Stimulated activated naive CD4-positive, alpha-beta T cell treated with Interleukin-2 at 50 U/mL for 16 hours (primary cell): ENCODE measurements around the gene ANKRD12.
"Not testable (repeated sequence)": the region's sequence is repeated elsewhere in the genome, so short reads cannot be mapped to it uniquely, and the experiment has no call there.

Experiments
- DNase-seq: peaks from one replicate; lab custom pipeline; 2025; lab: John Stamatoyannopoulos, UW

ANKRD12 gene

DNA sequence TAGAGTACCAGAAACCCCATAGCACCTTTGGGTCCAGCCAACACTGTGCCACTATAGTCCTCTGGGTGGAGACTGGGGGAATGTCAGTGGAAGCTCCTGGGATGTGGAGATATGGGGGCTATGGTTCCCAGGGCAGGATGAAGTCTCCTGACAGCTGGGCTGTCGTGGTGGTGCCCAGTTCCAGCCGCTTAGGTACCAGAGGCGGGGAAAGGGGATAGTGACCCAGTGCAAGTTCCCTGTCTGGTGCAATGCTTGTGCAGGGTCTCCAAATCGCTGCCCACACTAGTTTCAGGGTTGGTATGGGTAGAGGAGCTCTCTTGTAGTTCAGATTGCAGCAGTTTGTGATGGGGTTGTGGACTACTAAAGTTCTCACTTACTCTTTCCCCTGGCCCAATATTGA is 97.9 kb downstream of the ANKRD12 start:
- DNase-seq = no peak

DNA sequence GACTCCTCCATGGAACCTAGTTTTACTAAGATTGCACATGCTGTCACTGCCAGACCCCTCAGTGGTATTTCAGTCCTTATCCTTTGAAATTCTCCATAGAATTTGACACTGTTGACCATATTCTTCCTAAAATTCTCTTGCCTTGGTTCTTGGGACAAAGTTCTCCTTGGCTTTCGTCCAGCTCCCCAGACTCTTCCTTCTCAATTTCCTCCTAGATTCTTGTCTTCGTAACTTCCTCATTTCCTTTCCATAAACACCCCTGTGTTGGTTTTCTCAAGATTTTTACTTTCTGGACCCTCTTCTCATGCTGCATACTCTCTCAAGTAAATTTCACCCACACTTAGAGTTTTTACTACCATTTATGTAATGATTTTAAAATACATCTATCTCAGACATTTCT is 101.4 kb downstream of the ANKRD12 start:
- DNase-seq = no peak

DNA sequence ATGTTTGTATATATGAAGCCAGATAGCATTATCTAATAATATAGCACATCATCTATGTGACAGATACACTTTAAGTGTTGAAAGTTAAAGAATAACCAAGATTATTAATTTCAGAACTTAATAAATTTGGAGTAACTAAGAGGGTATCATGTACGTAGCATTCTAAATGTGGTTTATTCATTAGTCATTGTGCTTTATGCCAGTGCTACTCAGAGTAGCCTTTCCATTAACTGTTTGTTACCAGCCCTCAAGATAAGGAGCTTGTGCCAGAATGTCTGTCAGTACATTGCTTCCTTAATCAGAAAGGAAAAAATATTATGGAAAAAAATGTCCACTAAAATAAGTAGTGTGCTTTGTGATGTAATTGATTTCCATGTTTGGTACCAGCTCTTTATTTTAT is 103.1 kb downstream of the ANKRD12 start:
- no peak for DNase-seq

GRCh38 chr18:9240270-9240669 is 103.7 kb downstream of the ANKRD12 start:
- no peak for DNase-seq

DNA sequence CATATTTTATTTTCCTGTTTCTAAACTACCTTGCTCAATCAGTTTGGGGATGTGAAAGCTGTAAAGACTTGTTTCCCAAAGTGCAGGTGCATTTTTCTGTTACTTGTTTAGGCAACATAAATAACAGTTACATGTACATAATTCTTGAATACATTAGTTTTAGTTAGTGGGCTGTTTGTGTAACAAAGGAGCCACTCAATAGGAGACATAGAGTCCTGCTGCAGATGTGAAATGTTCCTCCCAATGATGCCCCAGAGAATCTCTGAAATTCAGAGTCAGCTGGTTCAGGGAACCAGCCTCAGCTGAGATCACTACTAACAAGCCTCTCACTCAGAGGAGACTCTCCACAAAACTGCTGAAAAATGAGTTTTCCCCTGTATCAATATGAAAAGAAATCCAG is 106.4 kb downstream of the ANKRD12 start:
- no peak for DNase-seq

DNA sequence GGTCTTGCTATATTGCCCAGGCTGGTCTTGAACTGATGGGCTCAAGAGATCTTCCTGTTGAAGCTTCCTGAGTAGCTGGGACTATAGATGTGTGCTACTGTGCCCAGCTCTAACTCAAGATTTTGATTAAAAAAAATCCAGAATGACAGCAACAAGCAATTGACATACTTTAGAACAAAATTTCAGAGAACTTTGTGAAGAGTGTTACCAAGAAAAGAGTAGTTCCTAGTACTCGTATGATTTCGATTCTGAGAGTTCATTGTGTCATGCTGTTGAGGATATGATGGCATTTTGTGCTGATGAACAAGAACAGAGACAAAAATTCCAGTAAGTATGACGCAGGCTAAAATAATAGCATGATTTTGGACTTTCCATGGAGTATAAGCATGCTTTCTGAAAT is 107.8 kb downstream of the ANKRD12 start:
- DNase-seq = no peak

DNA sequence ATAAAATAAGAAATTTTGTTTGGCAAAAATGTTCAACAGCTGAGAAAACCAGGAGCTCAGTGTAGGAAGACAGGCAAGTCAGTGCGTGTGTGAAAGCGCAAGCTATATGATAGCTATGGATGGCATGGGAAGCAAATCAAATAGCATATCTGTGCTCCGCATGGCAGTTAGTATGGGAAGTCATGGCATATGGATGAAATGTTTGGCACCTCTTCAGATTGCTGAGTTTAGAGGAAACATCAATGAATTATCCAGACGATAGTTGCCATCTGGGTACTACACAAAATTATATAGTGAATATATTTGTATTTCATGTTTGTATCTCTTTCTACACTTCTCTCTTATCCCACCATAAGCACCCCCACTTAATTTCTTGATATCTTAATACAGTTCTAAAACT is 112.1 kb downstream of the ANKRD12 start:
- DNase-seq = no peak

- no peak for DNase-seq
These were observed 112.7 kb downstream of the ANKRD12 start for GRCh38 chr18:9249254-9249653.

GRCh38 chr18:9259173-9259572 is 122.6 kb downstream of the ANKRD12 start:
- no peak for DNase-seq

DNA sequence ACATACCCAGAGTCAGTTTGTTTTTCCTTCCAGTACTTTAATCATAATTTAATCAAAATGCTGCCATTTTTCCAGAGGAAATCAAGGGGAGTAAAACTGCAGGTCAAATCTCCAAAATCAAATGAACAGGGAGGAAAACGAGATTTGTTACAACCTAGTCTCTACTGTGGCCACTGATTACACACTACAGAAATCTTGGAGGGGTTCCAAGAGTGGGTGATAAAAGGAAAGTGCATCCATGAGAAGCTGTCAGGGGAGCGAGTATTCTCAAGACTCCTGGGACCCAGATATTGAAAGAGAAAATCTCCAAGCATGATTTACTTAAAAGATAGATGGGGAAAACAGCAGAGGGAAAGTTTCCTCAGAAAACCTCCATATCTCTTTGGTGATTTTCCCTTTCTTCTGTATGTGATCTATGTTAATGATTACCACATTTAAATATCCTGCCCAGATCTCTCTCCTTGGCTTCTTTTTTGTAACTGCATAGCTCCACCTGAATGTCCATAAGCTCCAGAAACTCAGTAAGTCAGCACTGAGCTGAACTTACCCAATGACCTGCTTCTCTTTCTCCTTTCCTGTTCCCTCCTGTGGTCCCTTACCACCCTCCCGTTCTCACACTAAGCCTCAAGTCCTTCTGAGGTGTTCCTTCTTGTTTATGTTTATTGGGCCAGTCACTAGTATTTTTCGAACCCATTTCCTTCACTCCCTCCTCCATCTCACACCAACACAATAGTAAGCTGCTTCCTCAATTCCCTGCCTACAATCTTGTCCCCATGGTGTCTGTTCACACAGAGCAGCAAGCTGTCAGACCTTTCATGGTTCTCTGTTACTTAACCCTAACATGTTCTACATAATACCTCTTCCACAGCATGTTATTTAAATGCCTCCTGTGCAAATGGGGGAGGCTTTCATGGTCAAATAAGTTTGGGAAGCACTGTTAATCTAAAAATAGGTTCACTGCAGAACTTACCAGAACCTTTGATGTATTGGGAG is 124.1 kb downstream of the ANKRD12 start:
- no peak for DNase-seq

GRCh38 chr18:9263264-9263663 is 126.7 kb downstream of the ANKRD12 start:
- no peak for DNase-seq

DNA sequence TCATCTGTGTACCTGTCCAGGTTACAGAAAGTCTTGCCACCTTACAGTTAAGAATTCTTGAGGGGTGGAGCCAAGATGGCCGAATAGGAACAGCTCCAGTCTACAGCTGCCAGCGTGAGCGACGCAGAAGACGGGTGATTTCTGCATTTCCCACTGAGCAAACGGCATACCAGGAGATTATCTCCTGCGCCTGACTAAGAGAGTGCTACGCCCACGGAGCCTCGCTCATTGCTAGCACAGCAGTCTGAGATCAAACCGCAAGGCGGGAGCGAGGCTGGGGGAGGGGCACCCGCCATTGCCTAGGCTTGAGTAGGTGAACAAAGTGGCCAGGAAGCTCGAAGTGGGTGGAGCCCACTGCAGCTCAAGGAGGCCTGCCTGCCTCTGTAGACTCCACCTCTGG is 128.2 kb downstream of the ANKRD12 start:
- DNase-seq = not testable (repeated sequence)

GRCh38 chr18:9273221-9273620 is 136.6 kb downstream of the ANKRD12 start:
- no peak for DNase-seq

GRCh38 chr18:9275890-9276289 is 139.3 kb downstream of the ANKRD12 start:
- DNase-seq = no peak

DNA sequence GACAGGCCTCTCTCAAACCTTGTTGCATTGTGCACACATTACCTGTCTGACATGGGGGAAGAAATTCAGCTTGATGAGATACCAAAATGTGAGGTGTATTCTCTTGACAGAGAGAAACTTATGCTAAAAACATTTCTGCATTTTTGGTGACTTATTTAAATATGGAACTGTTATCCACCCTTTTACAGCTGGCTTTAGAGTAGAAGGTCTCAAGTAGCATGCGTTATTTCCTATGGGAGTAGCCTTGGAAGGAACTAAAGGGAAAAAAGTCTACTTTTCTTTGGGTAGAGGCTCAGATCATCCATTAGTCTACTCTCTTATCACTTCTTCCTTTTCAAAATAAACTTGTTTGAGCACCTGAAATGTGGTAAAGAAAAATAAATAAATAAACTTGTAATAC is 141.4 kb downstream of the ANKRD12 start:
- no peak for DNase-seq

DNA sequence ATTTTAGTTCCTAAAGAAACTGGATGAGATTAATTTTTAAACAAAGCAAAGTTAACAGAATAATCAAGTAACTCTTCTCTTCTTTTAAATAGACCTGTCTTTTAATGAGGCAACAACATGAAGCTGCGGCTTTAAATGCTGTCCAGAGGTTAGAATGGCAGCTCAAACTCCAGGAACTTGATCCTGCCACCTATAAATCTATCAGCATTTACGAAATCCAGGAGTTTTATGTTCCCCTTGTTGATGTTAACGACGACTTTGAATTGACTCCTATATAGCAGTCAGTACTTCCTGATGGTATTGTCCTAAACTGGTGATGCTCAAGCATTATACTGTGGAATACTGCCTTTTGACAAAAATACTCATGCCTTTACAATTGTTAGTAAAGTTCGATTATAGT is 144.3 kb downstream of the ANKRD12 start:
- DNase-seq = no peak

DNA sequence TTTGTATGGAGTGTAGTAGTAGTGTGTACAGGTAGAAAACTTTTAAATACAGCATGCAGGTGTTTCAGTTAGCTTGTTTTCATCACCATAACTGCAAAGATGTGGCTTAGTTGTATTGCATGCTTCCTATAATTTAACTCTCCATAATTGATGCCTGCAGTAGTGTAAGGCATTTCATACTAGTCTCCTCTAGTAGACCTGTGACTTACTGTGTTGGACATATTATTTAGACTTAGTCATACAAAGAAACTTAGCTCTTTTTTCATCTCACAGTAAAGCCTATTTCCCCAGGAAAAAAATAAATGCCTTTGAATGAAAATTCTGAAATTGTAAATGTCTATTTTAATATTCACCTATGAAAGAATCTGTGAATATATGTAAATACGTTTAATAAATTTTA is 145.2 kb downstream of the ANKRD12 start:
- no peak for DNase-seq

DNA sequence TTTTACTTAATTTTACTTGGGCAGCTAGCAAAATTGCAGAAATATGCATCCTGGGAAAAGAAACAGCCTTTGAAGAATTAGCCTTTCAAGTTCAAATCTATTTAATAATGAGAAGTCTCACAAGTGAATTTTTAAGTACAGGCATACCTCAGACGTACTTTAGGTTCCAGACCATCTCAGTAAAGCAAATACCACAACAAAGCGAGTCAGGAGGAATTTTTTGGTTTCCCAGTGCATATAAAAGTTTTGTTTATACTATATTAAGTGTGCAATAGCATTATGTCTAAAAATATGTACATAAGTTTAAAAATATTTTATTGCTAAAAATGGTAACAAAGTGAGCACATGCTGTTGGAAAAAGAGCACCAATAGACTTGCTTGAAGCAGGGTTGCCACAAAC is 147.2 kb downstream of the ANKRD12 start:
- DNase-seq = no peak

DNA sequence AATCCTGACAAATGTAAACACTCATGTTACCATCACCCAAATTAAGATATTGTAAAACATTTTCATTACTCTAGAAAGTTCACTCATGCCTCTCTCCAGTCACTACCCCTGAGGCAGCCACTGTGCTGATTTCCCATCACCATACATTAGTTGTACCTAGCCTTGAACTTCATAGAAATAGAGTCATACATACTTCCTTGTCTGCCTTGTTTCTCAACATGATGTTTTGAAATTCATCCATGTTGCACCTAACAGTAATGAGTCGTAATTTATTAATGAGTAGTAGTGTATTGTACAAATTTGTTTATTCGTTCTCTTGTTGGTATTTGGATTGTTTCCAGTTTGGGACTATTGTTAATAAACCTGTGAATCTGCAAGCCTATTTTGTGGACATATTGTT is 149.0 kb downstream of the ANKRD12 start:
- DNase-seq = no peak

GRCh38 chr18:9287036-9287435 is 150.5 kb downstream of the ANKRD12 start:
- no peak for DNase-seq

GRCh38 chr18:9289698-9290097 is 153.1 kb downstream of the ANKRD12 start:
- DNase-seq = no peak

GRCh38 chr18:9290156-9290555 is 153.6 kb downstream of the ANKRD12 start:
- no peak for DNase-seq

GRCh38 chr18:9292047-9292446 is 155.5 kb downstream of the ANKRD12 start:
- DNase-seq = no peak

- no peak for DNase-seq
These were observed 157.4 kb downstream of the ANKRD12 start for GRCh38 chr18:9293948-9294347.
